HCEC 1CT (cell line): ENCODE results near the gene CD79A.
A peak's percentile ranks its signal among the peaks of the same experiment; 100 is the strongest.
"Not testable (repeated sequence)": the region's sequence is repeated elsewhere in the genome, so short reads cannot be mapped to it uniquely, and the experiment has no call there.

Source experiments
- DNase-seq: peaks from one replicate; pipeline ENCODE4 v3.0.0-alpha.2; 2017

CD79A gene

GRCh38 chr19:41863209-41863931, 13.7 kb upstream of the CD79A start:
- no peak for DNase-seq

GRCh38 chr19:41864374-41864773, 12.7 kb upstream of the CD79A start:
- DNase-seq = no peak

- no peak for DNase-seq
Observed at GRCh38 chr19:41866284-41866683, 10.8 kb upstream of the CD79A start.

GRCh38 chr19:41868120-41868988, 8.7 kb upstream of the CD79A start:
- no peak for DNase-seq

- no peak for DNase-seq
Observed at GRCh38 chr19:41868989-41869300, 8.1 kb upstream of the CD79A start.

GRCh38 chr19:41869374-41869955, 7.6 kb upstream of the CD79A start:
- DNase-seq = no peak

GRCh38 chr19:41870401-41870873, 6.6 kb upstream of the CD79A start:
- DNase-seq = peak; percentile 28

GRCh38 chr19:41871573-41872383, 5.3 kb upstream of the CD79A start:
- peak; percentile 20 for DNase-seq

GRCh38 chr19:41872384-41872774, 4.7 kb upstream of the CD79A start:
- DNase-seq = peak; percentile 15

- DNase-seq = peak; percentile 58
Observed at GRCh38 chr19:41872775-41873647, 4.1 kb upstream of the CD79A start.

- not testable (repeated sequence) for DNase-seq
Observed at GRCh38 chr19:41875973-41876372, 1.1 kb upstream of the CD79A start.

GRCh38 chr19:41877916-41878905, 1.1 kb downstream of the CD79A start:
- no peak for DNase-seq

GRCh38 chr19:41879080-41879479, 2.0 kb downstream of the CD79A start:
- no peak for DNase-seq

GRCh38 chr19:41879670-41880328, 2.7 kb downstream of the CD79A start:
- DNase-seq = no peak

GRCh38 chr19:41880329-41880708, 3.2 kb downstream of the CD79A start:
- DNase-seq = no peak

GRCh38 chr19:41882568-41883462, 5.7 kb downstream of the CD79A start, which contains the start of gene ARHGEF1:
Gene ARHGEF1, plus strand, starts transcription at chr19:41883184. Its CDS starts 4,899 bp downstream, at chr19:41888083.
- DNase-seq = peak; percentile 39

GRCh38 chr19:41883463-41883820, 6.4 kb downstream of the CD79A start:
- no peak for DNase-seq

- peak; percentile 99 for DNase-seq
Observed at GRCh38 chr19:41883821-41884733, 7.0 kb downstream of the CD79A start.
